Measurements from ENCODE around the gene GARRE1. TPM values are rescaled to one million over a fixed set of nuclear protein-coding genes. Genes with fewer than 3 reads are reported as not detected.

Gene GARRE1
- polyA plus RNA-seq, 1 donor from 2014 or later, result 15.9 TPM

DNA sequence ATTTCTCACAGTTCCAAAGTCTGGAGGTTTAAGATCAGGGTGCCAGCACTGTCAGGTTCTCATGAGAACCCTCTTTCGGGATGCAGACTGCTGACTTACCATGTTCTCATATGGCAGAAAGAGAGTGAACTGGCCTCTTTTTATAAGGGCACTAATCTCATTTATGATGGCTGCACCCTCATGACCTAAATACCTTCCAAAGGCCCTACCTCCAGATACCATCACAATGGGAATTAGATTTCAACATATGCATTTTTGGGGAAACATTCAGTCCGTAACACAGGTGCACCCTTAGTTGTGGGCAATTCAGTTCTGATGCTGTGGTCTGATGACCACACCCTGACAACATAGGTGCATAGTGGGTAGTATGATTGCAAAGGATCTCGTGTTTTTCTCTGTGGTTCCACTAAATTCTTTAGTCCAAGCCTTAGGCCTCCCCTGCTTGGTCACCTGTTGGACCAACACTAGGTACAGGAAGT lies 33.3 kb downstream of the GARRE1 start:
- no peak overlapping the region for H3K27ac ChIP-seq (ENCODE audit: low read length)
- H3K9ac ChIP-seq (ENCODE audit: low read length), result no peak overlapping the region
- H3K79me2 ChIP-seq (replicated peaks; ENCODE audit: insufficient read depth, low read length), result no peaks in the 10 kb centered on the region
- H3K9me2 ChIP-seq (ENCODE audit: insufficient read depth, low read length), result no peaks in the 10 kb centered on the region
- no peaks in the 10 kb centered on the region for H3K27me3 ChIP-seq (ENCODE audit: insufficient read depth, low read depth, low read length)
- H3K9me3 ChIP-seq (ENCODE audit: low read length), result no peaks in the 10 kb centered on the region
- H4K20me1 ChIP-seq (ENCODE audit: insufficient read depth), result no peaks in the 10 kb centered on the region
- H3F3A ChIP-seq (ENCODE audit: insufficient read depth, low read length, poor library complexity, severe bottlenecking), result no peaks in the 10 kb centered on the region
- no peaks in the 10 kb centered on the region for H3K36me3 ChIP-seq (ENCODE audit: insufficient read depth, low read length)
- TF ChIP-seq CTCF (IDR thresholded peaks at IDR 0.05; ENCODE audit: poor library complexity, severe bottlenecking) (no peak), MXI1 (conservative IDR thresholded peaks at IDR 0.05; ENCODE audit: poor library complexity, severe bottlenecking) (no peak), POLR2AphosphoS5 (IDR thresholded peaks at IDR 0.05) (no peak), EP300 (conservative IDR thresholded peaks at IDR 0.05; ENCODE audit: poor library complexity, severe bottlenecking) (no peak), TAF1 (IDR thresholded peaks at IDR 0.05; ENCODE audit: low read depth) (no peak), EZH2 (IDR thresholded peaks at IDR 0.05; ENCODE audit: borderline replicate concordance, insufficient read depth, low read length, poor library complexity, severe bottlenecking) (no peak), SMC3 (conservative IDR thresholded peaks at IDR 0.05; ENCODE audit: poor library complexity) (no peak), RAD21 (conservative IDR thresholded peaks at IDR 0.05) (no peak)
- TF ChIP-seq, protein P1, sequence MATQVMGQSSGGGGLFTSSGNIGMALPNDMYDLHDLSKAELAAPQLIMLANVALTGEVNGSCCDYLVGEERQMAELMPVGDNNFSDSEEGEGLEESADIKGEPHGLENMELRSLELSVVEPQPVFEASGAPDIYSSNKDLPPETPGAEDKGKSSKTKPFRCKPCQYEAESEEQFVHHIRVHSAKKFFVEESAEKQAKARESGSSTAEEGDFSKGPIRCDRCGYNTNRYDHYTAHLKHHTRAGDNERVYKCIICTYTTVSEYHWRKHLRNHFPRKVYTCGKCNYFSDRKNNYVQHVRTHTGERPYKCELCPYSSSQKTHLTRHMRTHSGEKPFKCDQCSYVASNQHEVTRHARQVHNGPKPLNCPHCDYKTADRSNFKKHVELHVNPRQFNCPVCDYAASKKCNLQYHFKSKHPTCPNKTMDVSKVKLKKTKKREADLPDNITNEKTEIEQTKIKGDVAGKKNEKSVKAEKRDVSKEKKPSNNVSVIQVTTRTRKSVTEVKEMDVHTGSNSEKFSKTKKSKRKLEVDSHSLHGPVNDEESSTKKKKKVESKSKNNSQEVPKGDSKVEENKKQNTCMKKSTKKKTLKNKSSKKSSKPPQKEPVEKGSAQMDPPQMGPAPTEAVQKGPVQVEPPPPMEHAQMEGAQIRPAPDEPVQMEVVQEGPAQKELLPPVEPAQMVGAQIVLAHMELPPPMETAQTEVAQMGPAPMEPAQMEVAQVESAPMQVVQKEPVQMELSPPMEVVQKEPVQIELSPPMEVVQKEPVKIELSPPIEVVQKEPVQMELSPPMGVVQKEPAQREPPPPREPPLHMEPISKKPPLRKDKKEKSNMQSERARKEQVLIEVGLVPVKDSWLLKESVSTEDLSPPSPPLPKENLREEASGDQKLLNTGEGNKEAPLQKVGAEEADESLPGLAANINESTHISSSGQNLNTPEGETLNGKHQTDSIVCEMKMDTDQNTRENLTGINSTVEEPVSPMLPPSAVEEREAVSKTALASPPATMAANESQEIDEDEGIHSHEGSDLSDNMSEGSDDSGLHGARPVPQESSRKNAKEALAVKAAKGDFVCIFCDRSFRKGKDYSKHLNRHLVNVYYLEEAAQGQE (IDR thresholded peaks at IDR 0.05; ENCODE audit: borderline replicate concordance), result no peak
- H3K4me3 ChIP-seq (ENCODE audit: low read length), result no peak overlapping the region
- no peak overlapping the region for H2AFZ ChIP-seq (ENCODE audit: low read depth, low read length)
- no peak overlapping the region for H3K4me2 ChIP-seq (ENCODE audit: low read length)

DNA sequence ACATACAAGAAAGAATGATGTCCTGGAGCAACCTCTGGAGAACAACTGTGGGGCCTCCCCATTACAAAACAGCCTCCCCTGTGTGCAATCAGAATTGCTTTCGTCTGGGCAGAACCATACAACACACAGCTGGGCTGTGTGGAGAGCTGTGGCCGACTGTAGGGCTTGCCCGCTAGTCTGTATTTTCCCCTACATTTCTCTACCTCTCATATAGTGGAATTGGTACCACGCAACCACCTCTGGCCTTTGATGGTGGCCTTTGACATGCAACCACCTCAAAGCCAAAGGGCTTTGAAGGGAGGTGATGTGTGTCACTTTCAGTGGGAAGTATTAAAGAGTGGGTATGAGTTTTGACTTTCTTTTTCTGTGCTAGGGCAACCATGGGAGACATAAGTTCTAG lies 34.0 kb downstream of the GARRE1 start:
- H3K79me2 ChIP-seq (replicated peaks; ENCODE audit: insufficient read depth, low read length), result no peaks in the 10 kb centered on the region
- H2AFZ ChIP-seq (ENCODE audit: low read depth, low read length), result no peak overlapping the region
- H3K9ac ChIP-seq (ENCODE audit: low read length), result no peak overlapping the region
- H4K20me1 ChIP-seq (ENCODE audit: insufficient read depth), result no peaks in the 10 kb centered on the region
- no peaks in the 10 kb centered on the region for H3K36me3 ChIP-seq (ENCODE audit: insufficient read depth, low read length)
- no peaks in the 10 kb centered on the region for H3K27me3 ChIP-seq (ENCODE audit: insufficient read depth, low read depth, low read length)
- no peak overlapping the region for H3K4me2 ChIP-seq (ENCODE audit: low read length)
- no peak overlapping the region for H3K4me3 ChIP-seq (ENCODE audit: low read length)
- no peak for TF ChIP-seq CTCF (IDR thresholded peaks at IDR 0.05; ENCODE audit: poor library complexity, severe bottlenecking)
- no peak for TF ChIP-seq MXI1 (conservative IDR thresholded peaks at IDR 0.05; ENCODE audit: poor library complexity, severe bottlenecking)
- H3F3A ChIP-seq (ENCODE audit: insufficient read depth, low read length, poor library complexity, severe bottlenecking), result no peaks in the 10 kb centered on the region
- H3K9me2 ChIP-seq (ENCODE audit: insufficient read depth, low read length), result no peaks in the 10 kb centered on the region
- no peaks in the 10 kb centered on the region for H3K9me3 ChIP-seq (ENCODE audit: low read length)
- H3K27ac ChIP-seq (ENCODE audit: low read length), result no peak overlapping the region
